ENCODE data around the gene CNTNAP2.

DNA sequence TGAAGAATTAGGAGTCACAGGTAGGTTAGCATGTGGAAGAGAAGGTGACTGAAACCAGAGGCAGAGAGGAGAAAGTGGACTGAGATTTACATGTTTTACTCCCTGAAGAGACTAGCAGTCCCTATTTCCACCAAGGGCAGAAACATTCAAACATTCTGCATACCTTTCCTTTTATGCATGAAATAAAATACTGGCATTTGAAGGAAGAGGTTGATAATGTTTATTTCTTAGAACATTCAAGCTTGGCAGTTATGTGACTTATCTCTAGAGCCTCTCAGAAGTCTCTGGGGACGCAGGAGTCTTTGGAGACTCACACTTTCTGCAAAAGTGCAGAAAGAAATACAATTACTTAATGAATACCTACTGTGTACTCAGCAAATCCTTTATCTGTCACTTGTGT is 1966.8 kb downstream of the CNTNAP2 start:
- TF ChIP-seq POLR2A (IDR thresholded peaks at IDR 0.05; ENCODE audit: low read length) = no peak
- TF ChIP-seq GATA1 (IDR thresholded peaks at IDR 0.05; ENCODE audit: low read depth, low read length) = no peak
